ENCODE data around the gene PIP5KL1.
A peak's percentile ranks its signal among the peaks of the same experiment; 100 is the strongest.

The PIP5KL1 gene

DNA sequence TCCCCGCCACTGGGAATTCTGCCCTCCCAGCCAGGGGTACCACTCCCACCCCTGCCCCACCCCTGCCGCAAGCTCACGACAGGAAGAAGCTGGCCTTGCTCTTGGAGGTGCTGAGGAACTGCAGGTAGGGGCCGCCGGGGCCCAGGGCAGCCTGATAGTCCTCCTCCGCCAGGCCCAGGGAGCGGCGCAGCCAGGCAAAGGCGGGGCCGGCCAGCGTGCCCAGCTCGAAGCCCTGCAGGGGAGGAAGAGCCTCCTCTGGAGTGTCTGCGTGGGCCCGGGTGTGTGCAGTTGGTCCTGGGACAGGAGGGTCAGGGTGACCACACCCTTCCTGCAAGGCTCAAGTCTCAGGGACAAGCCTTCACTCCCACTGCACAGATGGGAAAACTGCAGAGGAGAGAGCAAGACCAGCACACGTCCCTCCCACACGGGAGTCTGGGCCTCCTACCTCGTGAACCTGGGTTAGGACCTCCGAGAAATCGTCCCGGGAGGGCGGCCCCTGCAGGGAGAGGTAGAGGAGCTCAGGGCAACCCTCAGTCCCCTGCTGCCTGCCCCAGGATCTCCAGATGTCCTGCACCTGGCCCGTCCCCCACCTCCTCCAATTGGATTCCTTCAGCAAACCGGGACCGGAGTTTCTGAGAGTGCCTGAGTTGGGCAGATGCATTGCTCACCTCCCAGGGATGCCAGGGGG lies 2.4 kb downstream of the PIP5KL1 start:
- no peak for DNase-seq

- DNase-seq: peak; percentile 86
These were observed 3.2 kb downstream of the PIP5KL1 start for GRCh38 chr9:127927201-127927987.

DNA sequence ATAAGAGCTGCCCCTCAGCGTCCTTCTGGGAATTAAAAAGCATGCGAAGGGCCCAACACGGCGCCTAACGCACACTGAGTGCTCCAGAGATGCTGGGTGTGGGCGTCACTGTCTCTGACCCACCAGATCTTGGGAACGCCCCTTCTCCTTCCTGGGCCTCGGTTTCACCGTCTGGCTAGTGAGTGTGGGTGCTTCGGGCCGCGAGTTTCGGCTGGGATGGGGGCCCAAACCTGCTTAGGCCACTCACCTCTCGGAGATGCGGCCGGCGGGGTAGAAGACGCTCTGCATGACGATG lies 3.7 kb downstream of the PIP5KL1 start:
- no peak for DNase-seq

DNA sequence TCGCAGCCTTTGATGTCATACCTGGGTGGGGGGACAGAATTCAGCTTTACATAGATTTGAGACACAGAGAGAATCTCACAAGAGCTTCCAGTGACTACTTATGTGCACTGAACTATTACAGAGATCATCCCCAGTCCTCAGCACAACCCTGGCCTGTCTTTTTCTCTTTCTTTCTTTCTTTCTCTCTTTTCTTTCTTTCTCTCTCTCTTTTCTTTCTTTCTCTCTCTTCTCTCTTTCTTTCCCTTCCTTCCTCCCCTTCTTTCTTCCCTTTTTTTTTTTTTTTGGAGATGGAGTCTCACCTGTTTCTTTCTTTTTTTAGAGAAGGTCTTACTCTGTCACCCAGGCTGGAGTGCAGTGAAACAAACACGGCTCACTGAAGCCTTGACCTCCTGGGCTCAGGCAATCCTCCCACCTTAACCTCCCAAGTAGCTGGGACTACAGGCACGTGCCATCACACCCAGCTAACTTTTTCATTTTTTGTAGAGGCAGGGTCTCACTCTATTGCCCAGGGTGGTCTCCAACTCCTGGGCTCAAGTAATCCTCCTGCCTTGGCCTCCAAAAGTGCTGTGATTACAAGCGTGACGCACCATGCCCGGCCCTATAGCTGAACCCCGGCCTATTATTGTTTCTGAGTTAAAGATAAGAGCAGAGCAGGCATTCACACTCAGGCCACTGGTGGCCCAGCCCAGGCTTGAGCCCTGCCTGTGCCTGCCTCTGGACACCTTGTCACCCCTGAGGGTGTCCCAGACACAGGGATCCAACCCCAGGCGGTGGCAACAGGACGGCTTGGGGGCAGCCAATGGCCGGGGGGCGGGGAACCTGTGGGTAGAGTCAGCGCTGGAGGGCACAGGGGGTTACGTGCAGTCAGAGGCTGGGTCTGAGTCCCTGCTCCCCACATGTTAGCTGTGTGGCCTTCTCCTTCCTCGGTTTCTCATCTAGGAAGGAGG lies 4.3 kb downstream of the PIP5KL1 start:
- no peak for DNase-seq

DNA sequence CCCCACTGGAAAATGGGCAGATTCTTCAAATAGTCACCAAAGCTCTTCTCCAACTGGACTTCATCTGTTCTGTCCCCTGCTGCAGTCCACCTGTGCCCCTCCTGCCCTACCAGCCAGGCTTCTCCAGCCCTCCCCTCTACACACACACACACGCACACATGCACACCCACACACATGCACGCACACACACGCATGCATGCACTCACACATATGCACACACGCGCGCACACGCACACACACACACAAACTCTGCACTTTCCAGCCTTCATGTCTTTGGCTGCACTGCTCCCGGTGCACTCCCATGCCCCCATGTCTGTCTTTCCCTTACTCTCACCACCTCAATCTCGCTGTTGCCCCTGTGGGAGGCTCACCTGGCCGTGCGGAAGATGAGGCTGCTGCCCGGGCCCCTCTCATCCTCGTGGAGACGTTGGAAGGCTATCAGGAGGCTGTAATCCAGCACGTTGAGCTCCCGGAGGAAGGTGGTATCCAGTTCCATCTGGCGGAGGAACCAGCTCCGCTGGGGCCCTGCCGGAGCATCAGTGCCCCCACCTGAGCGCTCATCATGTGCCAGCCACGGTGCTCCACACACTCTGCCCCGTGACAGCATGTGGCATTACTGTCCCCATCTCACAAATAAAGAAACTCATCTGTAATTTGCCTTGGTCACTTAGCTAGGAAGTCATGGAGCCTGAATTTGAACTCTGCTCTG lies 5.7 kb downstream of the PIP5KL1 start:
- DNase-seq: no peak

DNA sequence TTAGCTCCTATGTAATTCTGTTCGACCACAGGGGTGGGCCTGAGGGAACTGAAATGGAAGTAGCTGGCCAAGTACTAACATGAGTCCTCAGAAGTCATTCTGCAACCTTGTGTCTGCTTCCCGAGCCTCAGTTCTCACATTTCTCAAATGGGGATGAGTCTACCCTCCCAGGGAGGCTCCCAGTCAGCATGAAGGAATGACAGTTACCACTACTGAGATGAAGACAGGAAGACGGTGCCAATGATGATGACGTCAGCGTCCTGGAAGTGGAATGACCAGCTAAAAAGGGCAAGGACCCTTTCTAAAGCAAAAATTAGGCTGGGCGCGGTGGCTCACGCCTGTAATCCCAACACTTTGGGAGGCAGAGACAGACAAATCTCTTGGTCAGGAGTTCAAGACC lies 6.8 kb downstream of the PIP5KL1 start:
- no peak for DNase-seq

- DNase-seq: no peak
These were observed 7.5 kb downstream of the PIP5KL1 start for GRCh38 chr9:127923046-127923445.

DNA sequence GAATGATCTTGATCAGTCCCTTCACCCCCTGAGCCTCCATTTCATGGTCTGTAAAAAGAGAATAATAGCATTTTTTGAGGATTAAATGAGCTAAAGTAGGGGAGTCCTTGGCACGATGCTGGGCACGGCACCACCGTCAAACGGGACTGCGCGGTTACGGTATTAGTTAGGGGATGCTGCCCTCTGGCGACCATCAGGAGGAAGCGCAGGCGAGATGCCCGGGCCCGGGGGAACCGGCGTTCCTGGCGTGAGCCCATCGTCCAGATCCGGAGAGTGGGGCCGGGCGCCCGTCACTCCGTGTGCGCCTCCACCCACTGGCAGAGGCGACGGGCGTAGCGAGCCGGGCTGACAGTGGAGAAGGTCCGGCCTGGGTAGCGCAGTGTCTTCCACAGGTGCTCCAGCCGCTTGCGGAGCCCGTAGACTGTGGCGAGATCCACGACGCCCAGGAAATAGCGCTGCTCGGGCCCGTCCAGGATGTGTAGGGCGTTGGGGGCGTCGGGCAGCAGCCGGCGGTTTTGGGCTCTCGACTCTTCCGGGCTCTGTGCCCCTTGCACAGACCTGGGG lies 8.9 kb downstream of the PIP5KL1 start:
- peak; percentile 83 for DNase-seq

- no peak for DNase-seq
These were observed 9.8 kb downstream of the PIP5KL1 start for GRCh38 chr9:127920794-127921193.

GRCh38 chr9:127919253-127919815 lies 11.2 kb downstream of the PIP5KL1 start:
- DNase-seq: no peak

DNA sequence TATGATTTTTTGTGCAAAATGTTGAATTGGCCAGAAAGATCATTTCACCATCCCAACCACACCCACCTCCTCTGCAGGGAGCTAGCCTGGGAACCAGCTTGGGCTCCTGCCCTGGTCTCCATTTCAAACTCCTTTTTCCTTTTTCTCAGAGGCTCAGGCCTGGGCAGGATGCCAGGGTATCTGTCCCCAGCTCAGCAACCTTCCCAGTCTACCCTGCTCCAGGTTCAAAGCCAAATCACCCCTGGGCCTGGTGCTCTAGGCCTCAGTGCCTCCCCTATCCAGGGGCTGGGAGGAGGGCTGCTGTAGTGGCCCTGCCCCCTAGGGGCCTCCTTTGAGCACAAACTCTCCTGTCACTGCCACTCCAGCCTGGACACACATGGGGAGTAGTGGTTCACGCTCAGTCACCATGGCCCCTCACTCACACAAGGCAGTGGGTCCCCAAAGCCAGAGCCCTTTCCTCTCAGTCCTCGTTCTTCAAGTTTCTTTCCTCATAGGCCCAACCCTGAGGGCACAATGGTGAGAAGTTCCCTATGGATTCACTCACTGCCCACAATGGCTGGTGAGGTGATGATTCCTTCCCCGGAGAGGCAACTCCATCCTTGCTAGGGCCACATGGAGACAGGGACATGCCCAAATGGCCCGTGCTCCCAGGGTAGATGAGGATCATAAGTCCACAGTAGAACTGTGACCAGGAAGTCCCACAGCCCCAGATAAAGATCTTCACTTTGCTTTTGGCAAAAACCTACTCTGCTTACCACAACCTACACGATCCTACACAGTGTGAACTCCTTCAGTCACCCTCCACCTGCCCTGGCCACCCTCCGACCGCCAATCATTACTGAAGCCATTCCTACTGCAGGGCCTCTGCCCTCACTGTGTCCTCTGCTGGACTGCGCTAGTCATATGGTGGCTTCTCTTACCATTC lies 12.1 kb downstream of the PIP5KL1 start:
- DNase-seq: no peak

GRCh38 chr9:127917603-127918002 lies 13.0 kb downstream of the PIP5KL1 start:
- DNase-seq: no peak

- peak; percentile 95 for DNase-seq
These were observed 13.6 kb downstream of the PIP5KL1 start, which contains the start of gene ST6GALNAC4 for GRCh38 chr9:127916720-127917581. Gene ST6GALNAC4 (minus strand): TSS chr9:127917041. CDS start chr9:127916419, 622 bp downstream.

GRCh38 chr9:127915801-127916719 lies 14.5 kb downstream of the PIP5KL1 start:
- peak; percentile 57 for DNase-seq

DNA sequence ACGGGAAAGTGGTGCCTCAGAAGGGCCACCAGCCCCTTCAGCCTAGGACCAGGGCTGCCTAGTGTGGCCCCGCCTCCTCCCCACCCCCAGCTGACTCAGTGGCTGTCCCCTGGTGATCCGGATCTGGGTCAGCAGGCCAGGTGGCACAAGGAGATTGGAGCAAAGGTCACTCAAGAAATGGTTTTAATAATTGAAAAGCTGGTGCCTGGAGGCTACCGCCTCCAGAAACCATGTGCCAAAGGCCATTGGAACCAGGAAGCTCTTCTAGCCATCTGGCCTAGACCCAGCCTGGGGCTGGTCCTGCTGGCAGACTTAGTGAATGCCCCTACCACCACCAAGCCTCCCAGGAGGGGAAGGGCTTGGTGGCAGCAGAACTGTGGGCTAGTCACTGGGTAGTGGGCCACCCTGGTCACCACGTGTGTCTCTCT lies 15.2 kb downstream of the PIP5KL1 start:
- no peak for DNase-seq

GRCh38 chr9:127913682-127914081 lies 16.9 kb downstream of the PIP5KL1 start:
- DNase-seq: no peak

GRCh38 chr9:127912882-127913281 lies 17.7 kb downstream of the PIP5KL1 start:
- DNase-seq: no peak

GRCh38 chr9:127912296-127912695 lies 18.3 kb downstream of the PIP5KL1 start:
- DNase-seq: no peak
